Natural killer cell (primary cell): ENCODE data around the gene SH3RF2. TPM values are rescaled to one million over a fixed set of nuclear protein-coding genes. Genes with fewer than 3 reads are reported as not detected.

Experiments
- ATAC-seq, 3 donors: fragments of 150-1000 bp in 2 of 3; fragments of 200-7000 bp in 1 of 3; cut with Tn5 transposase; 1 replicate in 1 of 3; 2 replicates in 2 of 3; pipeline ENCODE4 v1.10.0; 2021; ENCODE audit warnings: mild to moderate bottlenecking in 2 of 3, moderate library complexity in 2 of 3
- DNase-seq, 2 donors: peaks; one replicate each; pipeline versions ENCODE4 v3.0.0 to v3.0.0-alpha.2; 2013 to 2021; ENCODE audit warnings: mixed read lengths in 1 of 2
- H3K27ac ChIP-seq: one replicate; pipeline ENCODE4 v1.5.1; 2013; ENCODE audit warnings: mild to moderate bottlenecking, low read length
- H3K27me3 ChIP-seq: one replicate; pipeline ENCODE4 v1.6.1; 2013; ENCODE audit warnings: low read length; ENCODE audit not compliant: control insufficient read depth, insufficient read depth
- H3K36me3 ChIP-seq: one replicate; pipeline ENCODE4 v1.6.1; 2013; ENCODE audit warnings: low read length; ENCODE audit not compliant: control insufficient read depth, insufficient read depth
- H3K4me1 ChIP-seq: one replicate; pipeline ENCODE4 v1.6.1; 2013; ENCODE audit warnings: low read length; ENCODE audit not compliant: control insufficient read depth, insufficient read depth
- H3K4me3 ChIP-seq: one replicate; pipeline ENCODE4 v1.5.1; 2013; ENCODE audit warnings: low read length
- H3K9me3 ChIP-seq: one replicate; pipeline ENCODE4 v1.6.1; 2013; ENCODE audit warnings: low read length; ENCODE audit not compliant: control insufficient read depth, insufficient read depth
- H3K27ac Mint-ChIP-seq, 2 donors: one replicate each; pipeline ENCODE4 v1.8.0; 2022; ENCODE audit warnings: mild to moderate bottlenecking in 2 of 2, mixed read lengths in 2 of 2, moderate library complexity in 1 of 2
- H3K27me3 Mint-ChIP-seq, 2 donors: one replicate each; pipeline ENCODE4 v1.8.0; 2022; ENCODE audit warnings: low read depth in 2 of 2, mixed read lengths in 2 of 2
- H3K36me3 Mint-ChIP-seq: one replicate; pipeline ENCODE4 v1.8.0; 2022; ENCODE audit warnings: mixed read lengths
- H3K4me1 Mint-ChIP-seq, 2 donors: one replicate each; pipeline ENCODE4 v1.8.0; 2022; ENCODE audit warnings: mixed read lengths in 2 of 2
- H3K4me3 Mint-ChIP-seq: one replicate; pipeline ENCODE4 v1.8.0; 2022; ENCODE audit warnings: mild to moderate bottlenecking, moderate library complexity, mixed read lengths
- H3K9me3 Mint-ChIP-seq, 2 donors: one replicate each; pipeline ENCODE4 v1.8.0; 2022; ENCODE audit warnings: mixed read lengths in 2 of 2
- CTCF ChIP-seq: fragments of 200-600 bp; IDR thresholded peaks from one replicate; pipeline ENCODE4 v1.8.0; 2022; ENCODE audit warnings: antibody characterized with exemption
- WGBS: methylation state at CpG from one replicate; pipeline ENCODE4 v1.1.7; 2013; ENCODE audit warnings: missing lambda C conversion rate; ENCODE audit not compliant: insufficient coverage; 5-methylcytosine and 5-hydroxymethylcytosine counted together
- intact Hi-C: fragments of 100-400 bp; cut with micrococcal nuclease; formaldehyde crosslinking; loops from one replicate; pipeline ENCODE4 v1.14.2; 2022
- total RNA-seq, 4 donors: library from RNA; stranded (reverse); fragments of 120-200 nt in 1 of 4; gene quantifications; one replicate each; pipeline versions ENCODE4 v1.2.3 to v1.2.4, GENCODE V29; 2013 to 2022

SH3RF2 gene
- total RNA-seq = under 1 TPM in 2 of 3 donors, not detected in 1; 0.28 to 0.35 TPM
- 0.20 TPM for total RNA-seq (2013)

- no peak within 1 kb of the TSS for H3K4me3 Mint-ChIP-seq
- Histone ChIP-seq H3K4me3 (no peak within 1 kb of the TSS), H3K27me3 (no peaks in the 10 kb centered on the region), H3K27ac (no peak within 1 kb of the TSS), H3K4me1 (no peaks in the 10 kb centered on the region), H3K9me3 (no peaks in the 10 kb centered on the region), H3K36me3 (no peaks in the 10 kb centered on the region)
- ATAC-seq (no peak), DNase-seq (peak in 1 of 2 donors; percentile 8)
- 10% methylated on average over 28 of the region's 28 CpGs for WGBS
- peaks cover 13 to 31% of the 10 kb centered on the region in 2 donors for H3K27me3 Mint-ChIP-seq
- intact Hi-C loops = no loop called here
- no peaks in the 10 kb centered on the region for H3K9me3 Mint-ChIP-seq
- no peaks in the 10 kb centered on the region for H3K36me3 Mint-ChIP-seq
- H3K4me1 Mint-ChIP-seq = no peaks in the 10 kb centered on the region
- no peak for TF ChIP-seq CTCF
- no peak within 1 kb of the TSS for H3K27ac Mint-ChIP-seq
Observed at GRCh38 chr5:145936401-145937131, at the start of gene SH3RF2. Gene SH3RF2, plus strand, starts transcription at chr5:145936578. Its CDS starts 1,351 bp downstream, at chr5:145937929.

GRCh38 chr5:145887217-145887616, 49.2 kb upstream of the SH3RF2 start:
- H3K27me3 ChIP-seq = peaks cover 3% of the 10 kb centered on the region
- no peak overlapping the region for H3K4me3 ChIP-seq
- no peaks in the 10 kb centered on the region for H3K9me3 ChIP-seq
- DNase-seq = no peak
- TF ChIP-seq CTCF = no peak
- no peaks in the 10 kb centered on the region for H3K4me1 ChIP-seq
- Mint-ChIP-seq H3K4me3 (no peak overlapping the region), H3K36me3 (no peaks in the 10 kb centered on the region), H3K27ac (no peak overlapping the region), H3K27me3 (peaks cover 3 to 6% of the 10 kb centered on the region in 2 donors), H3K4me1 (no peaks in the 10 kb centered on the region), H3K9me3 (peaks cover under 1% of the 10 kb centered on the region in 2 donors)
- intact Hi-C loops = no loop called here
- 100% methylated on average over 2 of the region's 3 CpGs for WGBS
- no peaks in the 10 kb centered on the region for H3K36me3 ChIP-seq
- no peak overlapping the region for H3K27ac ChIP-seq
- no peak for ATAC-seq

GRCh38 chr5:145887976-145888574, 48.3 kb upstream of the SH3RF2 start:
- 94% methylated on average over 4 of the region's 5 CpGs for WGBS
- intact Hi-C loops = no loop called here
- no peak for TF ChIP-seq CTCF
- no peaks in the 10 kb centered on the region for H3K4me1 Mint-ChIP-seq
- H3K4me3 ChIP-seq = no peak overlapping the region
- H3K36me3 Mint-ChIP-seq = no peaks in the 10 kb centered on the region
- H3K9me3 ChIP-seq = no peaks in the 10 kb centered on the region
- no peak overlapping the region for H3K4me3 Mint-ChIP-seq
- no peaks in the 10 kb centered on the region for H3K36me3 ChIP-seq
- ATAC-seq = no peak
- H3K4me1 ChIP-seq = no peaks in the 10 kb centered on the region
- H3K27ac Mint-ChIP-seq = no peak overlapping the region
- peaks cover 6% of the 10 kb centered on the region in 2 donors for H3K27me3 Mint-ChIP-seq
- peaks cover 2 to 4% of the 10 kb centered on the region in 2 donors for H3K9me3 Mint-ChIP-seq
- peaks cover 3% of the 10 kb centered on the region for H3K27me3 ChIP-seq
- no peak overlapping the region for H3K27ac ChIP-seq
- no peak for DNase-seq
